HEK293 (cell line): ENCODE measurements around the gene PAK6.

Experiments used
- CTCF ChIA-PET: fragments of 350-600 bp; formaldehyde crosslinking; extraction: SDS; loops from one replicate; lab custom pipeline; 2021; ENCODE audit warnings: antibody characterized with exemption; lab: Yijun Ruan, JAX
- POLR2A ChIA-PET: fragments of 300-600 bp; formaldehyde crosslinking; extraction: SDS; loops from one replicate; lab custom pipeline; 2020; ENCODE audit warnings: antibody characterized with exemption, inconsistent platforms; lab: Yijun Ruan, JAX
- H3K27ac ChIP-seq: fragments of 200-500 bp; sonication (Bioruptor generic); 2 replicates; pipeline ENCODE4 v1.5.1; 2014; ENCODE audit warnings: low read depth, low read length, control low read depth, inconsistent platforms; ENCODE audit errors: extremely low read depth
- H3K36me3 ChIP-seq, 2 experiments: fragments of 200-500 bp in 1 of 2; sonication (Bioruptor generic) in 1 of 2; 1 replicate in 1 of 2; 2 replicates in 1 of 2; pipeline ENCODE4 v1.5.1; 2014 to 2017; ENCODE audit warnings: inconsistent platforms in 2 of 2, low read length in 2 of 2; ENCODE audit not compliant: control insufficient read depth in 2 of 2, insufficient read depth in 1 of 2
- H3K4me1 ChIP-seq: fragments of 200-500 bp; sonication (Bioruptor generic); 2 replicates; pipeline ENCODE4 v1.5.1; 2014; ENCODE audit warnings: mild to moderate bottlenecking, low read length, inconsistent platforms; ENCODE audit not compliant: control insufficient read depth, insufficient read depth
- H3K4me3 ChIP-seq: 2 replicates; pipeline ENCODE4 v1.5.1; 2011; ENCODE audit warnings: low read depth, mild to moderate bottlenecking, control low read depth, low read length, moderate library complexity
- H3K9me3 ChIP-seq: fragments of 200-500 bp; sonication (Bioruptor generic); 2 replicates; pipeline ENCODE4 v1.5.1; 2014; ENCODE audit warnings: low read depth, low read length, inconsistent platforms; ENCODE audit not compliant: control insufficient read depth, insufficient read depth
- GLIS2 ChIP-seq: fragments of 450-650 bp; formaldehyde crosslinking; IDR thresholded peaks from 2 replicates; pipeline ENCODE4 v1.5.1; 2016; ENCODE audit warnings: missing biosample characterization, missing genetic modification characterization
- IKZF3 ChIP-seq: fragments of 450-650 bp; IDR thresholded peaks from 2 replicates; pipeline ENCODE4 v1.5.0; 2018; ENCODE audit warnings: missing biosample characterization, mild to moderate bottlenecking, missing genetic modification characterization, moderate library complexity
- KLF8 ChIP-seq: fragments of 450-650 bp; formaldehyde crosslinking; IDR thresholded peaks from 2 replicates; pipeline ENCODE4 v1.5.1; 2016; ENCODE audit warnings: missing biosample characterization, missing genetic modification characterization
- ZBTB17 ChIP-seq: fragments of 450-650 bp; formaldehyde crosslinking; IDR thresholded peaks from 2 replicates; pipeline ENCODE4 v1.5.1; 2016; ENCODE audit warnings: missing biosample characterization, missing genetic modification characterization
- ZIC2 ChIP-seq: fragments of 450-650 bp; formaldehyde crosslinking; IDR thresholded peaks from 2 replicates; pipeline ENCODE4 v1.5.1; 2016; ENCODE audit warnings: missing biosample characterization, missing genetic modification characterization
- ZNF132 ChIP-seq: fragments of 450-650 bp; formaldehyde crosslinking; IDR thresholded peaks from 2 replicates; pipeline ENCODE4 v1.5.1; 2017; ENCODE audit warnings: missing biosample characterization, missing genetic modification characterization, borderline replicate concordance
- ZNF24 ChIP-seq: fragments of 450-650 bp; formaldehyde crosslinking; IDR thresholded peaks from 2 replicates; pipeline ENCODE4 v1.5.1; 2016; ENCODE audit warnings: missing biosample characterization, missing genetic modification characterization
- ZNF324 ChIP-seq: fragments of 450-650 bp; formaldehyde crosslinking; IDR thresholded peaks from 2 replicates; pipeline ENCODE4 v1.5.1; 2016; ENCODE audit warnings: missing biosample characterization, missing genetic modification characterization
- ZNF341 ChIP-seq: fragments of 450-650 bp; formaldehyde crosslinking; IDR thresholded peaks from 2 replicates; pipeline ENCODE4; 2016; ENCODE audit warnings: low read depth, missing biosample characterization, missing genetic modification characterization
- ZNF37A ChIP-seq: fragments of 450-650 bp; IDR thresholded peaks from 2 replicates; pipeline ENCODE4 v1.5.1; 2018; ENCODE audit warnings: missing biosample characterization, missing genetic modification characterization
- ZNF514 ChIP-seq: fragments of 450-650 bp; formaldehyde crosslinking; IDR thresholded peaks from 2 replicates; pipeline ENCODE4 v1.5.1; 2016; ENCODE audit warnings: missing biosample characterization, missing genetic modification characterization
- ZNF785 ChIP-seq: fragments of 450-650 bp; formaldehyde crosslinking; IDR thresholded peaks from 2 replicates; pipeline ENCODE4 v1.5.1; 2016; ENCODE audit warnings: missing biosample characterization, missing genetic modification characterization
- ZXDB ChIP-seq: fragments of 450-650 bp; formaldehyde crosslinking; IDR thresholded peaks from 2 replicates; pipeline ENCODE4 v1.5.1; 2016; ENCODE audit warnings: missing biosample characterization, missing genetic modification characterization
- TF ChIP-seq, protein P1 (sequence below): fragments of 450-650 bp; formaldehyde crosslinking; IDR thresholded peaks from 2 replicates; pipeline ENCODE4 v1.5.1; 2016; ENCODE audit warnings: missing biosample characterization, missing genetic modification characterization
- TF ChIP-seq, protein P2 (sequence below): fragments of 450-650 bp; formaldehyde crosslinking; IDR thresholded peaks from 2 replicates; pipeline ENCODE4 v1.5.1; 2017; ENCODE audit warnings: missing biosample characterization, missing genetic modification characterization
- TF ChIP-seq, protein P3 (sequence below): fragments of 450-650 bp; formaldehyde crosslinking; IDR thresholded peaks from 2 replicates; pipeline ENCODE4 v1.5.1; 2016; ENCODE audit warnings: missing biosample characterization, missing genetic modification characterization
- TF ChIP-seq, protein P4 (sequence below): sonication (generic); formaldehyde crosslinking; IDR thresholded peaks from 2 replicates; pipeline ENCODE4 v1.8.1; 2022; ENCODE audit warnings: mild to moderate bottlenecking, moderate library complexity, missing genetic modification reagents
- TF ChIP-seq, protein P5 (sequence below): fragments of 450-650 bp; formaldehyde crosslinking; conservative IDR thresholded peaks from 2 replicates; pipeline ENCODE4 v1.5.1; 2016; ENCODE audit warnings: low read depth, missing biosample characterization, missing genetic modification characterization

The PAK6 gene

DNA sequence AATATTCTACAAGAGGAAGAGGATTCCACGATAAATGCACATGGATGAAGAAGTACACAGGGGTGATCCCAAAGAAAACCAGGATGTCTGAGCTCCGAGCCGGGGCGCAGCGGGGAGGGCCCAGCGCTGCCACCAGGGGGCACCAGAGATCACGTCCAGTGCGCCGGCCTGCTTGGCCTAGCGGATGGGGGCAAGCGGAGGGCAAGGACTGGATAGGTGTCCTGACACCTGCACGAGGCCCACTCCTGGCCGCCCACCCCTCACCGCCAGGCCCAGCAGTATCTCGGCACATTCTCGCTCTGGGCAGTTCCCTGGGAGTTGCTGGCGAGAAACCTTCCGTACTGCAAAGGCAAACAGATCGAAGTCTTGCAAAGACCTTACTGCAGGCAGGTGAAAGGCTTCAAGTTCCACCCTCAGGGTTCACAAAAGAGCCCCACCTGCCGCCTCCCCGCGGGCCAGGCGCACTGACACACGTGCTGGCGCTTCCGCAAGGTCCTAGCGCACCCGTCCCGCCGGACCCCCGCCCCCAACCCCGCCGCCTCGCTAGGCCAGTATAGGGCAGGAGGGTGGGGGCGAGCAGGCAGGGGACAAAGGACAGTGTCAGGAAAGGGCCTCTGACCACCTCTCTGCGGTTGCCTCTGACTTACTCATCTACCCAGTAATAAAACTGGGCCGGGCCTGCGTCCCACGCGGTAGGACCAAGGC lies 40.7 kb downstream of the PAK6 start (continued):
- TF ChIP-seq, protein P1, sequence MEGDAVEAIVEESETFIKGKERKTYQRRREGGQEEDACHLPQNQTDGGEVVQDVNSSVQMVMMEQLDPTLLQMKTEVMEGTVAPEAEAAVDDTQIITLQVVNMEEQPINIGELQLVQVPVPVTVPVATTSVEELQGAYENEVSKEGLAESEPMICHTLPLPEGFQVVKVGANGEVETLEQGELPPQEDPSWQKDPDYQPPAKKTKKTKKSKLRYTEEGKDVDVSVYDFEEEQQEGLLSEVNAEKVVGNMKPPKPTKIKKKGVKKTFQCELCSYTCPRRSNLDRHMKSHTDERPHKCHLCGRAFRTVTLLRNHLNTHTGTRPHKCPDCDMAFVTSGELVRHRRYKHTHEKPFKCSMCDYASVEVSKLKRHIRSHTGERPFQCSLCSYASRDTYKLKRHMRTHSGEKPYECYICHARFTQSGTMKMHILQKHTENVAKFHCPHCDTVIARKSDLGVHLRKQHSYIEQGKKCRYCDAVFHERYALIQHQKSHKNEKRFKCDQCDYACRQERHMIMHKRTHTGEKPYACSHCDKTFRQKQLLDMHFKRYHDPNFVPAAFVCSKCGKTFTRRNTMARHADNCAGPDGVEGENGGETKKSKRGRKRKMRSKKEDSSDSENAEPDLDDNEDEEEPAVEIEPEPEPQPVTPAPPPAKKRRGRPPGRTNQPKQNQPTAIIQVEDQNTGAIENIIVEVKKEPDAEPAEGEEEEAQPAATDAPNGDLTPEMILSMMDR (tag by site-specific recombination): peak; percentile 76
- TF ChIP-seq IKZF3 (tag by site-specific recombination) (peak; percentile 67; the same call in 1 of the 2 replicates), ZBTB17 (tag by site-specific recombination) (peak; percentile 75)
- TF ChIP-seq, all 188 proteins: peak for 10

DNA sequence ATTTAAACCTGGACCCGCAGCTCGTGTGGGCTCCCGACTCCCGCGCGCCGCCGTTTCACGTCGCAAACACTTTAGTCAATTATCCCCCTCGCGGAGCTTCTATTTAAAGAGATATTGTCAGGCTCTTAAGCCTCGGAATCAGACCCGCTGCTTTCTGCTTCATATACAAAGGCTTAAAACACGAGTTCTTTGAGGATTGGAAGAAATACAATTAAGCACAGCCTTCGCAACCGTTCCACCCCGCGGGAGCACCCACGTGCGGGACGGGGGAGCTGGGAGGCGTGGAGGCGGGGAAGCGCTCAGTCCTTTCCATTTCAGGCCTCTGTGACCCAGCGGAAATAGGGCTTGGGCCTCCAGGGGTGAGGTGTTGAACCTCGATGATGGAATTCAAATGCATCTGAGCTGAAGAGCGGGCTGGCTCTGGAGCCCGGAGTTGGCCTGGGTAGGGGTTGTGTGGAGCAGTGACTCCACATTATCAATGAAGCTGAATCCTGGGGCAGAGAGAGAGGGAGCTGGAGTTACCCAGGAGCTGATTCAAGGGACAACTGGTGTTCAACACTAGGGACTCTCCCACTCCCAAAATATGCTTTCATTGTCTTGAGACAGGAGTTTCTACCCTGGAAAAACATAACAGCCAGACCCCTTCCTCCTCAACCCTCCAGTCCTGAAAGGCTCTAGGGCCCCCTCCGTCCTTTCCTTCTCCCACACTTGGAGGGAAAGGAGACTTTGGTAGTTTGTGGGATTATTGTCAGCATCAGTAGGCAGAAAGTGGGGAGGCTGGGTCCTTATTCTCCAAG lies 41.6 kb downstream of the PAK6 start:
- Histone ChIP-seq H3K27ac (no peak overlapping the region), H3K4me1 (no peaks in the 10 kb centered on the region), H3K36me3 (no peaks in the 10 kb centered on the region)
- POLR2A ChIA-PET: no interaction called here
- CTCF ChIA-PET: interaction anchor here (0.6 to 10.6 kb wide), 8 partner anchors 11 to 150 kb away, joined by 3 to 248 read pairs (median 8); partner anchors contain the start of genes CCDC9B and PLCB2
- no peak for TF ChIP-seq ZIC2 (tag by site-specific recombination)
- TF ChIP-seq, protein P2, sequence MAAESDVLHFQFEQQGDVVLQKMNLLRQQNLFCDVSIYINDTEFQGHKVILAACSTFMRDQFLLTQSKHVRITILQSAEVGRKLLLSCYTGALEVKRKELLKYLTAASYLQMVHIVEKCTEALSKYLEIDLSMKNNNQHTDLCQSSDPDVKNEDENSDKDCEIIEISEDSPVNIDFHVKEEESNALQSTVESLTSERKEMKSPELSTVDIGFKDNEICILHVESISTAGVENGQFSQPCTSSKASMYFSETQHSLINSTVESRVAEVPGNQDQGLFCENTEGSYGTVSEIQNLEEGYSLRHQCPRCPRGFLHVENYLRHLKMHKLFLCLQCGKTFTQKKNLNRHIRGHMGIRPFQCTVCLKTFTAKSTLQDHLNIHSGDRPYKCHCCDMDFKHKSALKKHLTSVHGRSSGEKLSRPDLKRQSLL: 0 out of 2 replicates have a peak, but pooled peaks have one; percentile 17
- TF ChIP-seq ZNF341 (tag by site-specific recombination): no peak
- TF ChIP-seq ZNF24 (tag by site-specific recombination): no peak
- TF ChIP-seq GLIS2 (tag by site-specific recombination): no peak
- TF ChIP-seq KLF8 (tag by site-specific recombination): no peak
- TF ChIP-seq ZNF785 (tag by site-specific recombination): no peak
- TF ChIP-seq, protein P3, sequence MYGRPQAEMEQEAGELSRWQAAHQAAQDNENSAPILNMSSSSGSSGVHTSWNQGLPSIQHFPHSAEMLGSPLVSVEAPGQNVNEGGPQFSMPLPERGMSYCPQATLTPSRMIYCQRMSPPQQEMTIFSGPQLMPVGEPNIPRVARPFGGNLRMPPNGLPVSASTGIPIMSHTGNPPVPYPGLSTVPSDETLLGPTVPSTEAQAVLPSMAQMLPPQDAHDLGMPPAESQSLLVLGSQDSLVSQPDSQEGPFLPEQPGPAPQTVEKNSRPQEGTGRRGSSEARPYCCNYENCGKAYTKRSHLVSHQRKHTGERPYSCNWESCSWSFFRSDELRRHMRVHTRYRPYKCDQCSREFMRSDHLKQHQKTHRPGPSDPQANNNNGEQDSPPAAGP (tag by site-specific recombination): no peak
- TF ChIP-seq, all 188 proteins: peak for 1
- Histone ChIP-seq H3K4me3 (no peak overlapping the region), H3K9me3 (no peaks in the 10 kb centered on the region)

DNA sequence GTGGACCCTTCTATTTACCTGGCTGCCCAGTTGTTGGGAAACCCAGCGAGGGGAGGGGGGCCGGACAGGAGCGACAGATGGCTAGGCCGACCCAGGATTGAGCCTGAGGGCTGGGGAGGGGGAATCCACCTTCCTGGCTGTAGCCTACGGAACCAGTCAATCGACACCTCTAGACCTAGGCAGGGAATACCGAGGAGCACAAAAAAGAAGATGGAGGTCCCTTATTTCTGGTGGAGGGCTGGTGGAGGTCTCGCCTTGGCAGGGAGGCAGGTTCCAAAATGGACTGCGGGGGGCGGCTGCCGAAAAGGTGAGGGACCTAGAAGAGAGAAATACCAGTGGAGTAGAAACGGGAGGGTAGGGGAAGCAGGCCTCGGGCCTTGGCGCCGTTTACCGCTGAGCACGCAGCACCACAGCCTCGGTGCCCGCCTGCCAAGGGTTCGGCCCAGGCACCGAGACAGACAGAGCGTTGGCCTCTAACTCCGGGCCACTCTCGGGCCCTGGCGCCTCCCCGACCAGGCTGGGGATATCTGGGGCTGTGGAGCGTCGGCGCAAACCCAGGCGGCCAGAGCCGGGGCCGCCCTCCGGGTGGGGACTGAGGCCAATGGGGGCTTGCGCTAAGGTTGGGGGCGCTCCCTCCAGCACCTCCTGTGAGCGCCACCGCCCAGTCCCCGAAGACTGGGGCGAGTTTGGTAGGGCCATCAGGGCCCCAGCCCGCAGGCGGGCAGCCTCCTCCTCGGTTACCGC lies 42.4 kb downstream of the PAK6 start:
- Histone ChIP-seq H3K4me1 (0 out of 2 replicates have a peak, but pooled peaks cover 2% of the 10 kb centered on the region), H3K27ac (no peak overlapping the region), H3K4me3 (no peak overlapping the region), H3K9me3 (no peaks in the 10 kb centered on the region), H3K36me3 (no peaks in the 10 kb centered on the region)
- CTCF ChIA-PET: interaction anchor here (0.7 to 10.6 kb wide), 6 partner anchors 10 to 234 kb away, joined by 3 to 248 read pairs (median 6); partner anchors contain the start of genes CCDC9B and PLCB2
- POLR2A ChIA-PET: no interaction called here
- TF ChIP-seq ZNF514 (tag by site-specific recombination) (no peak), ZNF37A (tag by site-specific recombination) (no peak), ZXDB (tag by site-specific recombination) (no peak), ZNF132 (tag by site-specific recombination) (no peak), ZNF324 (no peak)
- TF ChIP-seq, protein P4, sequence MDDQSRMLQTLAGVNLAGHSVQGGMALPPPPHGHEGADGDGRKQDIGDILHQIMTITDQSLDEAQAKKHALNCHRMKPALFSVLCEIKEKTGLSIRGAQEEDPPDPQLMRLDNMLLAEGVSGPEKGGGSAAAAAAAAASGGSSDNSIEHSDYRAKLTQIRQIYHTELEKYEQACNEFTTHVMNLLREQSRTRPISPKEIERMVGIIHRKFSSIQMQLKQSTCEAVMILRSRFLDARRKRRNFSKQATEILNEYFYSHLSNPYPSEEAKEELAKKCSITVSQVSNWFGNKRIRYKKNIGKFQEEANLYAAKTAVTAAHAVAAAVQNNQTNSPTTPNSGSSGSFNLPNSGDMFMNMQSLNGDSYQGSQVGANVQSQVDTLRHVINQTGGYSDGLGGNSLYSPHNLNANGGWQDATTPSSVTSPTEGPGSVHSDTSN (CRISPR knock-in tag): no peak
- TF ChIP-seq, protein P5, sequence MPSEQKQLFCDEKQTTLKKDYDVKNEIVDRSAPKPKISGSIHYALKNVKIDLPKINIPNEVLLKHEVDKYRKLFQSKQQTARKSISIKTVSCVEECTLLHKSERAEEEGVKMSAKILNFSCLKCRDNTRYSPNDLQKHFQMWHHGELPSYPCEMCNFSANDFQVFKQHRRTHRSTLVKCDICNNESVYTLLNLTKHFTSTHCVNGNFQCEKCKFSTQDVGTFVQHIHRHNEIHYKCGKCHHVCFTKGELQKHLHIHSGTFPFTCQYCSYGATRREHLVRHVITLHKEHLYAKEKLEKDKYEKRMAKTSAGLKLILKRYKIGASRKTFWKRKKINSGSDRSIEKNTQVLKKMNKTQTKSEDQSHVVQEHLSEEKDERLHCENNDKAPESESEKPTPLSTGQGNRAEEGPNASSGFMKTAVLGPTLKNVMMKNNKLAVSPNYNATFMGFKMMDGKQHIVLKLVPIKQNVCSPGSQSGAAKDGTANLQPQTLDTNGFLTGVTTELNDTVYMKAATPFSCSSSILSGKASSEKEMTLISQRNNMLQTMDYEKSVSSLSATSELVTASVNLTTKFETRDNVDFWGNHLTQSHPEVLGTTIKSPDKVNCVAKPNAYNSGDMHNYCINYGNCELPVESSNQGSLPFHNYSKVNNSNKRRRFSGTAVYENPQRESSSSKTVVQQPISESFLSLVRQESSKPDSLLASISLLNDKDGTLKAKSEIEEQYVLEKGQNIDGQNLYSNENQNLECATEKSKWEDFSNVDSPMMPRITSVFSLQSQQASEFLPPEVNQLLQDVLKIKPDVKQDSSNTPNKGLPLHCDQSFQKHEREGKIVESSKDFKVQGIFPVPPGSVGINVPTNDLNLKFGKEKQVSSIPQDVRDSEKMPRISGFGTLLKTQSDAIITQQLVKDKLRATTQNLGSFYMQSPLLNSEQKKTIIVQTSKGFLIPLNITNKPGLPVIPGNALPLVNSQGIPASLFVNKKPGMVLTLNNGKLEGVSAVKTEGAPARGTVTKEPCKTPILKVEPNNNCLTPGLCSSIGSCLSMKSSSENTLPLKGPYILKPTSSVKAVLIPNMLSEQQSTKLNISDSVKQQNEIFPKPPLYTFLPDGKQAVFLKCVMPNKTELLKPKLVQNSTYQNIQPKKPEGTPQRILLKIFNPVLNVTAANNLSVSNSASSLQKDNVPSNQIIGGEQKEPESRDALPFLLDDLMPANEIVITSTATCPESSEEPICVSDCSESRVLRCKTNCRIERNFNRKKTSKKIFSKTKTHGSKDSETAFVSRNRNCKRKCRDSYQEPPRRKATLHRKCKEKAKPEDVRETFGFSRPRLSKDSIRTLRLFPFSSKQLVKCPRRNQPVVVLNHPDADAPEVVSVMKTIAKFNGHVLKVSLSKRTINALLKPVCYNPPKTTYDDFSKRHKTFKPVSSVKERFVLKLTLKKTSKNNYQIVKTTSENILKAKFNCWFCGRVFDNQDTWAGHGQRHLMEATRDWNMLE (tag by site-specific recombination): no peak
